Ovary (tissue), 9 donors: Measurements from ENCODE around the gene E2F7. TPM values are rescaled to one million over a fixed set of nuclear protein-coding genes. Genes with fewer than 3 reads are reported as not detected.

ENCODE experiments used
- DNase-seq, 5 donors: peaks; one replicate each; pipeline ENCODE4 v3.0.0-alpha.2; 2019 to 2020
- H3K27ac ChIP-seq, 2 donors: fragments of 200-600 bp; one replicate each; pipeline versions ENCODE4 v1.5.1 to v1.8.0; 2019 to 2022
- H3K27me3 ChIP-seq: fragments of 200-600 bp; one replicate; pipeline ENCODE4 v1.8.0; 2022
- H3K36me3 ChIP-seq: fragments of 200-600 bp; sonication (generic); one replicate; pipeline ENCODE4 v1.5.1; 2019
- H3K4me1 ChIP-seq: one replicate; pipeline ENCODE4 v1.8.1; 2013; ENCODE audit warnings: mild to moderate bottlenecking, moderate library complexity; ENCODE audit not compliant: insufficient read depth
- H3K4me3 ChIP-seq: fragments of 200-600 bp; sonication (generic); one replicate; pipeline ENCODE4 v1.5.1; 2017
- H3K9me3 ChIP-seq, 2 donors: fragments of 200-600 bp in 1 of 2; sonication (generic) in 1 of 2; one replicate each; pipeline versions ENCODE4 v1.5.1 to v1.8.1; 2013 to 2019; ENCODE audit warnings: mild to moderate bottlenecking in 1 of 2, moderate library complexity in 1 of 2
- CTCF ChIP-seq, 3 donors: fragments of 450-650 bp in 2 of 3; fragments of 200-600 bp in 1 of 3; IDR thresholded peaks; one replicate each; pipeline versions ENCODE4 v1.5.1 to v1.8.0; 2016 to 2022; ENCODE audit warnings: antibody characterized with exemption in 3 of 3, mild to moderate bottlenecking in 1 of 3
- EP300 ChIP-seq: sonication (generic); formaldehyde crosslinking; IDR thresholded peaks from one replicate; pipeline ENCODE4 v1.6.1; 2017; ENCODE audit warnings: antibody characterized with exemption
- POLR2A ChIP-seq: fragments of 450-650 bp; IDR thresholded peaks from one replicate; pipeline ENCODE4 v1.6.1; 2017; ENCODE audit warnings: antibody characterized with exemption, mild to moderate bottlenecking, moderate library complexity
- WGBS, 3 donors: extraction: QIAGEN DNeasy Blood & Tissue Kit in 1 of 3; methylation state at CpG; one replicate each; pipeline versions ENCODE4 v1.1.5 to v1.1.7; 2013 to 2017; 5-methylcytosine and 5-hydroxymethylcytosine counted together
- intact Hi-C, 4 donors: fragments of 100-400 bp; cut with DNase I; formaldehyde crosslinking; loops; one replicate each; pipeline versions ENCODE4 v1.11.0 to v1.15.1; 2022 to 2023
- polyA plus RNA-seq, 2 donors: library from polyadenylated mRNA; stranded (reverse); fragments of 200-250 nt in 1 of 2; fragments of 350-450 nt in 1 of 2; fragmentation: Illumina TruSeq in 1 of 2; extraction: RNeasy Lipid Tissue Mini Kit (QIAGEN cat#74804) in 1 of 2; gene quantifications; one replicate each; pipeline ENCODE4 v1.2.3, GENCODE V29; 2013 to 2014
- total RNA-seq, 7 donors: library from RNA; depleted of rRNA in 2 of 7; stranded (reverse); fragments of >200 nt in 2 of 7; fragmentation: NEBNext Ultra II Directional in 3 of 7; extraction: Animal tissue kit (Norgen Biotek cat#: 25700) in 3 of 7; gene quantifications; one replicate each; pipeline versions ENCODE4 v1.1.0 to v1.2.4, GENCODE V29; 2016 to 2023
- donor health status: DM: no; HTN: no; CAD: no; lungs with moderate emphysema.
- donor health status: DM: no; HTN: no; CAD: no.
- donor health status: Bipolar disorder and iron deficiency.
- donor health status: DM: yes; HTN: yes; CAD: no.
- donor health status: DM: no; HTN: no; CAD: no.
- donor health status: DM: yes; HTN: yes; CAD: no.

The E2F7 gene
- total and polyA plus RNA-seq, 9 donors: 0.12 to 1.3 (median 0.45) TPM; not detected in 2

GRCh38 chr12:76976777-76977382 is 88.5 kb downstream of the E2F7 start:
- Histone ChIP-seq H3K27me3 (no peaks in the 10 kb centered on the region), H3K4me1 (no peaks in the 10 kb centered on the region), H3K4me3 (no peak overlapping the region), H3K27ac (no peak overlapping the region), H3K36me3 (no peaks in the 10 kb centered on the region), H3K9me3 (no peaks in the 10 kb centered on the region)
- WGBS, 3 donors: 54 to 63% (median 60%) methylated on average over 2 of the region's 2 CpGs
- no peak for DNase-seq
- TF ChIP-seq POLR2A (no peak), EP300 (no peak), CTCF (IDR thresholded peaks at IDR 0.05) (no peak)
- intact Hi-C loops: no loop called here

Other genes starting within 250 kb of the E2F7 start
- 10 to 100 TPM in 6 of 7 donors, 1 to 10 TPM in 1; 7.8 to 22.3 (median 11.8) TPM for gene CSRP2, start 186.6 kb downstream of the E2F7 start, total RNA-seq
- gene CSRP2, start 186.6 kb downstream of the E2F7 start, polyA plus RNA-seq: 10 to 100 TPM; 48.2 to 64.5 TPM